Gastroesophageal sphincter (tissue), 3 donors: ENCODE measurements around the gene VIPR2.

ENCODE experiments used
- CTCF ChIP-seq, 4 experiments: fragments of 200-600 bp in 2 of 4; fragments of 450-650 bp in 2 of 4; sonication (generic) in 1 of 4; IDR thresholded peaks; one replicate each; pipeline ENCODE4 v1.5.1; 2017 to 2019; ENCODE audit warnings: antibody characterized with exemption in 4 of 4, mild to moderate bottlenecking in 2 of 4, moderate library complexity in 2 of 4
- EP300 ChIP-seq: sonication (generic); formaldehyde crosslinking; IDR thresholded peaks from one replicate; pipeline ENCODE4 v1.6.1; 2017; ENCODE audit warnings: antibody characterized with exemption, mild to moderate bottlenecking
- POLR2A ChIP-seq, 2 donors: fragments of 450-650 bp; IDR thresholded peaks; one replicate each; pipeline ENCODE4 v1.6.1; 2017; ENCODE audit warnings: antibody characterized with exemption in 2 of 2, mild to moderate bottlenecking in 2 of 2, moderate library complexity in 1 of 2
- POLR2AphosphoS5 ChIP-seq: sonication (generic); formaldehyde crosslinking; IDR thresholded peaks from one replicate; pipeline ENCODE4 v1.6.1; 2017; ENCODE audit warnings: antibody characterized with exemption

DNA sequence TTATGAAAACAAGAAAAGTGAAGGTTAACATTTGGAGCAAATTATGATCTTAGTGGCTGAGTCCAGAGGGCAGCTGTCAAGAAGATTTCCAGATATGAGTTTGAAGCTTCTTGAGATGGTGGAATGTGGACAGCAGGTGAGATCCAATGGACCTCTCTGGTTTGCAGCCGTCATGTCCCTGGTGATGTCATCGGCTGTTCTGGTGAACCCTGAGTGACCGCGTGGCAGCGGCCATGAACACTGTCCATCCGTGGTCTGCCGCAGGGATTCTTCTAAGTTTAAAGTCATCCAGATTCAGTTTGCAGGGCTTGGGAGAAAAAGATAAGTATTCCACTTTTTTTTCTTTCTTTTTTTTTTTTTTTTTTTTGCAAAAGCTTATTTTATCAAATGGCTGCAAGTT, 15.8 kb upstream of the VIPR2 start:
- no peak for TF ChIP-seq CTCF (IDR thresholded peaks at IDR 0.05)
- no peak for TF ChIP-seq POLR2A (IDR thresholded peaks at IDR 0.05)
- TF ChIP-seq EP300: no peak
- TF ChIP-seq POLR2AphosphoS5: no peak
